GM21526 (cell line): ENCODE measurements around the gene PRKCZ.

Source experiments
- ATAC-seq: cut with Tn5 transposase; IDR thresholded peaks from one replicate; pipeline ENCODE4 v1.9.1; 2021; ENCODE audit warnings: moderate library complexity; ENCODE audit not compliant: unreplicated experiment, low FRiP score

Gene PRKCZ

DNA sequence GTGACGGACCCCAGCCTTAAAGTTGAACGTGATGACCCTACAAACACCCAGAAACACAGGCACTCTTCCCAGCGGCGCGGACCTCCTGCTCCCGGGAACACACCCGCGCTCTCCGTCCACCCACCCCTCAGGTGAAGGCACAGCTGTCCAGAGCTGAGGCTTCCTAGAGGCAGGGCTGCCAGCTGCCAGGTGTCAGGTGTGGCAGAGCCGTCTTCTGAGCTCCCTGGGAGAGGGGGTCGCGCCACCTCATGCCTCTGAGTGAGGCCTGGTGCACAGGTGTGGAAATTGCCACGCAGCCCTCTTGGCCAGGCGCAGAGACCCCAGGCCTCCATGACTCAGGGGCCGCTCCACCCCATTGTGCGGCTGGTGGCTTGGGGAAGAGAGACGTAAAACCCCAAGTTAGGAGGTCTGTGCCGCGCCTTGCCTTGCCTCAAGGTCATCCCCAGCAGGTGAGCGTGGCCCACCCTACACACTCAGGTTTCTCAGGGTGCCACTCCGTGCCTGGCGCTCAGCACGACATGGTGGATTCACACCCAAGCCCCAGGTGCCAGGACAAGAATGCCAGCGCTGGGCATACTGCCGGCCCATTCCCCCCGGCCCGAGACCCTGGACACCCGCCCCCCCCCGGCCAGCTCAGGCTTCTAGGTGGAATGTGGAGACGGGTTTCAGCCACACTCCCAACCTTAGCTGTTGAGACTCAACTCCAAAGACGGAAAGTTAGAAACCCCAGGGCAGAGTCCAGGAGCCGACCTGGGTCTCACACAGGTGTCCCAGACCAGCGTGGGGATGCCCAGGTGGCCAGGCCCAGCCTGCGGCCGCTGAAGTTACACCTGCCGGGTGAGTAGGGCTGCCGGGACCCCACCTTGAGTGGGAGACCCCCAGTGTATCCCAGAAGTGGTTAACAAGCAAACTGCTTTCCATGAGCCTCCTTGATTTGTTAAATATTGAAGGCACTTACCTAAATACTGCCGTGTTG is 136.0 kb downstream of the PRKCZ start:
- ATAC-seq = no peak

DNA sequence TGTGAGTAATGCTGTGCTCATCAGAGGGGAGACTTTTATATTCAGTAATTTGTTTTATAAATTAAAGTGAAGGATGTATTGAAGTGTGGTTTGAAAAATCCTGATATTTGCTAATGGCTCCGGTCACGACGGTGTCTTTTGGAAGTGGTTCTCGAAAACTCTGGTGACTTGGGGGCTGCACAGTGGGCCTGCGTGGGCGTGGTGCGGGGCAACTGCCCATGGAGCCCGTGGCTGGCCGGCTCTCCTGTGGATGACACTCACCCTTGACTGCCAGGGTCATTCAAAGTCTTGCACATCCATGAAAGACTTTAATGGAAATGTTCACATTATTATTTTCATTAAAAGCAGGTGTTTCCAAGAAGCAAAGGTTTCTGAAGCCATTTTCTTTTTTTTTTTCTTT is 136.7 kb downstream of the PRKCZ start:
- ATAC-seq = no peak

- ATAC-seq = no peak
Observed at GRCh38 chr1:2187619-2188018, 137.4 kb downstream of the PRKCZ start.

- ATAC-seq = no peak
Observed at GRCh38 chr1:2188336-2188735, 138.1 kb downstream of the PRKCZ start.

GRCh38 chr1:2189459-2190425 is 139.5 kb downstream of the PRKCZ start:
- peak; percentile 42 for ATAC-seq

GRCh38 chr1:2190491-2190976 is 140.3 kb downstream of the PRKCZ start:
- ATAC-seq = no peak

DNA sequence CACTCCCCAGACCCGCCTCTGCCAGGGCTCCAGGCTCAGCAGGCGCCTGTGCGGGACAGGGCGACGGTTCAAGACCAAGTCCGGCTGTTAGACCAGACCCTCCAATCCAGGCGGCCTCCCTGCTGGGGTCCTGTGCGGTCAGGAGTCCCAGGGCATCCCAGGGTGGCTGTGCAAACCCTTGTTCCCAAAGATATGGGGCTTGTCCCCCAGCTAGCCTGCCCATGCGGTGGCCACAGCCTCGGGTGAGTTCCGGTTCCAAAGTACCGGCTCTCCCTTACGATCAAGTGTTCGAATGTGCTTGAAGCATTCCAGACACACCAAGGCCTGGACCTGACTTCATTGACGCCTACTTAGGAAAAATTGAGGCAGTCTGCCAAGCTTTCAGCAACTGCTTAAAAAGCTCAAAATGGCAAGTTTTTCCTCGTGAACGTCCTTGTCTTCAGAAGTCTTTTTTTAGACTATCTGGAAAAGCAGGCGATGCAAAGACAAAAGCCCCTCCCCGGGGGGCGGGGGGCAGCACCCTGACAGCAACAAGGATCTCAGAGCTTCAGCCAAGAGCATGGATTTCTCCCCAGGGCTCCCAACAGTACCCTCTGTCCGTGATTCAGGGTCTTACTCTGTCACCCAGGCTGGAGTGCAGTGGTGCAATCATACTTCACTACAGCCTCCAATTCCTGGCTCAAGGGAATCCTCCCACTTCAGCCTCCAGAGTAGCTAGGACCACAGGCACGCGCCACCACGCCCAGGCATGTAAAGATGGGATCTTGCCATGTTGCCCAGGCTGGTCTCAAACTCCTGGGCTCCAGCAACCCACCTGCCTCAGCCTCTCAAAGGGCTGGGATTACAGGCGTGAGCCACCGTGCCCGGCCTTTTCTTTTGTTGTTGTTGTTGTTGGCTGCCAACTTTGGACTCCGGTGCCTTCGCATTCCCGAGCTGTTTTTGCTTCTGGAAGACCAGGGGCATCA is 142.1 kb downstream of the PRKCZ start:
- ATAC-seq = no peak

- ATAC-seq = no peak
Observed at GRCh38 chr1:2193514-2194281, 143.5 kb downstream of the PRKCZ start.

GRCh38 chr1:2194319-2194897 is 144.2 kb downstream of the PRKCZ start, which contains the start of gene FAAP20:
TSS of gene FAAP20 (minus strand) at chr1:2194772. CDS start at chr1:2194749, 23 bp downstream.
- ATAC-seq = peak; percentile 39

GRCh38 chr1:2194898-2195673 is 144.9 kb downstream of the PRKCZ start:
- peak; percentile 66 for ATAC-seq

- no peak for ATAC-seq
Observed at GRCh38 chr1:2195785-2196184, 145.6 kb downstream of the PRKCZ start.

DNA sequence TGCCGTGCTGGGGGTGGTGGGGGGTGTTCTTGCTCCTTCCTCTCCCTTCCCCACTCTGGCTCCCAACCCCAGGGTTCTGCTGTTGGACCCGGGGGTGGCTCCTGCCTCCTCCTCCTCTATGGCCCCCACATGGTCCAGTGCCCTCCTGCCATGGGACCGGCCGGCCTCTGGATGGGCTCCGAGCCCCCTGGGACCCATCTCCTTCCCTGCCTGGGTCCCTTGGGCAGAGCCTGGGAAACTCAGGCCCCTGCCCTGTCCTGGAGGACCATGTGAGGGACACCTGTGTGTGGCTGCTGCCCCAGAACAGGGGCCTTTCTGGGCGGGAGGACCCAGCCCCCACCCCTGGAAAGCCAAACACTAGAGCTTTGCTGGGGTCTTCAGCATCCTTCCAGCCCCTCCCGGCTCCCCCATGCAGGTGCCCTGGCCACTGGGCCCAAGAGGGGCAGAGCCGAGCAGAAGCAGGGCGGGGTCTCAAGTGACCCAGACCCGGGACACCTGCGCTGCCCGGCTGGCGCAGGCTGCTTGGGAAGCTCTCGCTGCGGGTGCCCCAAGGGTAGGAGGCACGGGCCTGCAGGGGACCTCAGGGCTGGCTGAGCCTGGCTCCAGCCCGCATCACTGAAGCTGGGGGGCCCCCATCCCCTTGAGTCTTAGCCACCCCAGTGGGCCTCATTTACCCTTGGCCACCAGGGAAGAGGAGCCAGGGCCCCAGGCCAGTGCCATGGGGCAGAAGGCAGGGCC is 146.9 kb downstream of the PRKCZ start:
- no peak for ATAC-seq

DNA sequence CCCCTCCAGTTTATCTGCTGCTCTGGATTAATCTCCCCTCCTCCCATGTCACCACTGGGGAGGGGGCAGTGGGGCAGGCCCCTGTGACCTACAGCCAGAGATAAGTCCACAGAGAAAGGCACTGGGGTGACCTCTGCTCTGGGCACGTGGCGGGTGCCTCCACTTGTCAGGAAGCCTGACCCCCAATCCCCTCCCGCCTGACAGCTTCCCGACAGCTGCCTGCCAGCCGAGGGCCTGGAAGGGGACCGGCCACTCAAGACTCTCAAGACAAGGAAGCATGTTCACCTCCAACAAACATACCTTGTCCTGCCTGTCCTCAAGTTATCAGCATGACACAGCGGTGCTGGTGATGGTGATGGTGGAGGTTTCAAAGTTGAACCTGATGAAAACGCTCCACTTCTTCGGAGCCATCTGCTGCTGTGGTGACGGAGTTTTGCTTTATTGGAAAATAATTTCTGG is 147.5 kb downstream of the PRKCZ start:
- no peak for ATAC-seq

DNA sequence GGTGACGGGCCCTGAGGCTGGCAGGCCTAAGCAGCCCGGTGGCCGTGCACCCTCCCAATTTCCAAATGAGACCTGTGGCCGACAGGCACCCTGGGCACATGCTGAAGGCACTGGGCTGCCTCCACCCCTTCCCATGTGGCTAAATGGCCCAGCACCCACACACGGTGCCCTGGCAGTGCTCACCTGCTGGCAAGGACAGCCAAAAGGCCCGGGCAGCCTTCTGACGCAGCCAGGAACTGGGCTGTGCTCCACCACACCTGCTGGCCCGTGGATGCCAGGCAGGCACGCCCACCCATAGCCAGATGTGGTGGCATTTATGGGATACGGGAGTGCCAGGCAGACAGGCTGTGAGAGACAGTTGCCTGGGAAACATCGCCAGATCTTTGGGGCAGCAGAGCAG is 148.4 kb downstream of the PRKCZ start:
- ATAC-seq = no peak

- ATAC-seq = no peak
Observed at GRCh38 chr1:2199042-2199810, 149.0 kb downstream of the PRKCZ start.

DNA sequence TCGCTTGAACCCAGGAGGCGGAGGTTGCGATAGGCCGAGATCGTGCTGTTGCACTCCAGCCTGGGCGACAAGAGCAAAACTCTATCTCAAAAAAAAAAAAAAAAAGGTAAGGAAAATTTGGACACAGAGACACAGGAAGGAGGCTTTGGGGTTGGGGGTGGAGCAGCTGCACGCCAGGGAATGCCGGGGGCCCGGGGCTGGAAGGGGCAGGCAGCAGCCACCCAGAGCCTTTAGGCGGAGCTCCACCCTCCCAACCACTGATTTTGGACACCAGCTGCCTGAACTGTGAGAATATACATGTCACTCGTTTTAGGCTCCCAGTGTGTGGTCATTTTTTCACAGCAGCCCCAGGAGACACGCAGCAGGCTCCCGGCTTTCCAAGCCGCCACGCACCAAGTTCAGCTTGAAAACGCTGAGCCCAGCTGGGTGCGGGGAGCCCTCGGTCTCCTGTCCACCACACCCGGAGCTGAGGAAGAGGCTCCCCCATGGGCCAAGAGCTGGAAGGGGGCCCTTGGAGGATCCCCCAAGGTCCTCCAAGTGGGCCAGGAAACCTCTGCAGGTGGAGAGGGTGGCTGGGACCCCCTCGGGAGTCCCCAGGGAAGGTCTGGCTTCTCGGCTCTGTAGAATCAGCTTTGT is 150.2 kb downstream of the PRKCZ start:
- no peak for ATAC-seq
